ENCODE data around the gene ULK4.

GRCh38 chr3:41467481-41467880 is 494.4 kb downstream of the ULK4 start:
- TF ChIP-seq FOXK2 (IDR thresholded peaks at IDR 0.05) (no peak), TARDBP (IDR thresholded peaks at IDR 0.05) (no peak), SP1 (IDR thresholded peaks at IDR 0.05) (no peak), FOXM1 (IDR thresholded peaks at IDR 0.05; ENCODE audit: borderline replicate concordance) (no peak), BHLHE40 (IDR thresholded peaks at IDR 0.05; ENCODE audit: borderline replicate concordance) (no peak), FOXA1 (IDR thresholded peaks at IDR 0.05) (no peak)
